ENCODE results near the gene SLC27A1.

GRCh38 chr19:17495639-17496296, 25.4 kb downstream of the SLC27A1 start:
- TF ChIP-seq YY1 (IDR thresholded peaks at IDR 0.05; ENCODE audit: low read depth): no peak
- no peak for TF ChIP-seq TAF1 (IDR thresholded peaks at IDR 0.05; ENCODE audit: borderline replicate concordance, low read depth, low read length)
- TF ChIP-seq CTCF (IDR thresholded peaks at IDR 0.05): no peak
- TF ChIP-seq JUND (IDR thresholded peaks at IDR 0.05): no peak
- TF ChIP-seq MAX (IDR thresholded peaks at IDR 0.05; ENCODE audit: low read depth): no peak
- no peak for TF ChIP-seq MXI1 (IDR thresholded peaks at IDR 0.05; ENCODE audit: low read depth, low read length)
- TF ChIP-seq NRF1 (IDR thresholded peaks at IDR 0.05; ENCODE audit: low read depth, low read length): no peak
- no peak for TF ChIP-seq USF2 (IDR thresholded peaks at IDR 0.05; ENCODE audit: borderline replicate concordance, low read depth, low read length)
- no peak for TF ChIP-seq RCOR1 (IDR thresholded peaks at IDR 0.05; ENCODE audit: low read length)
- no peak for TF ChIP-seq TEAD4 (IDR thresholded peaks at IDR 0.05; ENCODE audit: borderline replicate concordance, insufficient read depth)
- TF ChIP-seq RFX5 (IDR thresholded peaks at IDR 0.05; ENCODE audit: low read length): no peak
- no peak for TF ChIP-seq REST (IDR thresholded peaks at IDR 0.05; ENCODE audit: low read depth, low read length)
